HG02938 (cell line): Measurements from ENCODE around the gene CCSER2.
"Not testable (repeated sequence)": the region's sequence is repeated elsewhere in the genome, so short reads cannot be mapped to it uniquely, and the experiment has no call there.

Source experiments
- ATAC-seq: cut with Tn5 transposase; IDR thresholded peaks from one replicate; pipeline ENCODE4 v1.9.1; 2021; ENCODE audit warnings: mild to moderate bottlenecking, moderate library complexity; ENCODE audit not compliant: unreplicated experiment

Gene CCSER2

DNA sequence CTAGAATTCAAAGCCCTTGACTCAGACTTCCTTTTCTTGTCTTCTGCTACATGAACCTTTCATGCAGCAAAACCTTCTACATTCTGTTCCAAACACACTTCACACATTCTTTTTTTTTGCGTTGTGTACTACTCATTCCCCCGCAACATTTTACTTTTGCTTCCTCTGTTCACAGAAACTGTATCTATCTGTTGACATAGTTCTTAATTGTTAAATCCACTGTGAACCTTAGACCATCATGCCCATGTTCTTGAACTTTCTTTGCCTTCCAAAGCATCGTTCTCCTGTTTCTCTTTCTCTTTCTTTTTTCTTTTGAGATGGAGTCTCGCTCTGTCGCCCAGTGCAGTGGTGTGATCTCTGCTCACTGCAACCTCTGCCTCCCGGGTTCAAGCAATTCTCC lies 14.2 kb downstream of the CCSER2 start:
- ATAC-seq = no peak

- no peak for ATAC-seq
Observed at GRCh38 chr10:84343831-84344230, 15.4 kb downstream of the CCSER2 start.

- no peak for ATAC-seq
Observed at GRCh38 chr10:84344526-84344925, 16.1 kb downstream of the CCSER2 start.

GRCh38 chr10:84347575-84348002 lies 19.2 kb downstream of the CCSER2 start:
- ATAC-seq = not testable (repeated sequence)

DNA sequence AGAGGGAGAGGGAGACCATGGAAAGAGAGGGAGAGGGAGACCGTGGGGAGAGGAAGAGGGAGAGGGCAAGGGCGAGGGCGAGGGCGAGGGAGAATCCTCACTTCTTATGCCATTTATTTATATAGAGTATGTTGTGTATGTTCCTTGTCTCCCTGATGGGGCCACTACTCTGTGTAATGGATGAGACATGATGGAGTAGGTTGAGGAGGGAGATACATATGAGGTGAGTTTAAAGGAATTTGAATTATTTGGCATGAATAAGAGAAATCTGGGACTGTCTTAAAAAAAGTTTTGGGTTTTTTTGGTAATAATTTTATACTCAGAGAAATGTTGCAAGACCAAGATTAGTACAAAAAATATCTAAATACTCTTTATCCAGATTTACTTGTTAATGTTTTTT lies 20.1 kb downstream of the CCSER2 start:
- no peak for ATAC-seq

GRCh38 chr10:84348860-84349259 lies 20.5 kb downstream of the CCSER2 start:
- no peak for ATAC-seq

DNA sequence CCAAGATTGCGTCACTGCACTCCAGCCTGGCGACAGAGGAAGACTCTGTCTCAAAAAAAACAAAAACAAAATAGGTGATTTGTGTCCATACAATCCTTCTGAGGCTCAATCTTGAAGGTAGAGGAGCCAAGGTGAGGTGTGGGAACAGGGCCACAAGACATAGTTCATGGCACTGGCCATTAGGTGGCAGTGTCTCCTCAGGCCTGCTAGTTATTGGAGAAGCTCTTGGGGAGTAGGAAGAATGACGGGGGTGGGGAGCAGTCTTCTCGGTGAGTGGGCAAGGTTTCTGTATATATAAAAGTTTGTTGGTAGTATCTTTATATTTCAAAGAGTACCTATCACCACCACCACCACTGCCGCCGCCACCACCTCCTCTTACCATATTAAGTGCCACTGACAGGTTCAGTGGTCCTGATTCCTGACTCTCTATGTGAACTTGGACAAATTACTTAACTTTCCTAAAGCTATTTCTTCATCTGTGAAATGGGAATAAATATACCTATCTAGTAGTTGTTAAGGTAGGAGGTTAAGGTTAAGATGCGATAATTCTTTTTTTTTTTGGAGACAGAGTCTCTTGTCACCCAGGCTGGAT lies 24.0 kb downstream of the CCSER2 start:
- ATAC-seq = peak; percentile 97

- ATAC-seq = no peak
Observed at GRCh38 chr10:84353052-84353803, 24.8 kb downstream of the CCSER2 start.

- no peak for ATAC-seq
Observed at GRCh38 chr10:84354623-84355022, 26.2 kb downstream of the CCSER2 start.

- no peak for ATAC-seq
Observed at GRCh38 chr10:84355106-84355505, 26.7 kb downstream of the CCSER2 start.

DNA sequence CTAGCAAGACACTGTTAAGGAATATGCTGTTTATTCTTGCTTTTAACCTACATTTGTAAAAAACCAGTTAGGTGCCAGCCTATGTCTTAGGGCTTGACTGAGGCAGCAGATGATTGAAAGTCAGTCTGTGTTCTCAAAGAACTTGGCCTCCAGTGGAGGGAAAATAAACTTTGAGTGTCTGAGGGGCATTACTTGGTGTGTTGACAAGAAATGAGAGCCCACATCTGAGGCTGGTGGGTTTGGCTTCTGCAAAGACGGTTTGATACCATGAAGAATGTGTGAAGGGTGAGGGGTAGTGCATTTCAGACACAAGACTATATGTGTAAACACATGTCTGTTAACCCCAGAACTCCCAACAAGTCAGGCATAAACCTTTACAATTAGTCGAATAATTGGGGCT lies 28.5 kb downstream of the CCSER2 start:
- no peak for ATAC-seq

DNA sequence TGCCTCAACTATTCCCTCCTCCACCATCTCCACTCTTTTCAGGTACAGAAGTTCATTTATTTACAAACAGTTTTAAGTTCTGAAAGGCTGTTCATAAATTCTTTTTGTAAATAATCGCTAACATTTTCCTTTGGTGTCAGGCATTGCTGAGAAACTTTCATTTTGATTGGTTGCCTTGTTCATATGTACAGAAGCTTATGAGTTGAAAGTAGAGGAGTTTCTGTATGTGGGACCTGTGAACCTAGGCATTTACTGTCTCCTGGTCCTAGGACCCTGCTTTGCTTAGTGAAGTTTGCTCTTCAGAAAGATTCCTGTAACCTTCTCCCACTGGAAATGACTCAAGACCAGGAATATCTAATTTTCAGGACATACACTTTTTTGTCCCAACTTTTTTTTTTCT lies 30.4 kb downstream of the CCSER2 start:
- no peak for ATAC-seq

DNA sequence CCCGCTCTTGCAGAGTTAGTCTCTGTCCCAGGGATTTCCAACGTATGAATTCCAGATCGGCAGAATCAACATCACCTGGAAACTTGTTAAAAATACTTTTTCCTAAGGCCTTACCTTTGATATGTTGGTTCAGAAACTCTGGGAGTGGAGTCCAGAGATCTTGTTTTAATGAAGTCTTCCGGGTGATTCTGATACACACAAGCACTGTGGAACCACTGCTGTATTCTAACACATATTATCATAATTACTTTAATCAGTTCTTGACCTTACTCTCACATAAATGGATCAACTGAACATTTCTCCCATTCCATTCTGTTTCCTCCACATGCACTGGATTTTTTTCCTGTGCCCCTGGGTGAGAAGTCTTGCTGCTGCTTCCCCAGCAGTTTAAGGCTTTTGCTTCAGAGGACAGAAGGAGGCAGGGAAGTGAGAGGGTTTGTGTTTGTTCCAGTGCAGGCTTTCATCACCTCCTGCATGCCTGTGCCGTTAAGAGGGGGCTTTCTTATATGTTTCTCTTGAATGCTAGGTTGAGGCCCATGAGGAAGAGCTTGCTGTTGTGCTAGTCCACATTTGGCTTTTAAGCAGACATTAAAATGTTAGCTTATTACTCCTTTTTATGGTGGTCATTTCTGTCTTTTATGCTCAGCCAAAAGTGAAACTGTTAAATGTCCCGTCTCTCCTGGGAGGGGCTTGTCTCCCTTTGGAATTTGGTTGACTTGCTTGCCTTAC lies 32.4 kb downstream of the CCSER2 start:
- ATAC-seq = no peak

- ATAC-seq = no peak
Observed at GRCh38 chr10:84365335-84365881, 37.0 kb downstream of the CCSER2 start.

- no peak for ATAC-seq
Observed at GRCh38 chr10:84366041-84366440, 37.7 kb downstream of the CCSER2 start.

GRCh38 chr10:84367256-84367655 lies 38.9 kb downstream of the CCSER2 start:
- no peak for ATAC-seq

- no peak for ATAC-seq
Observed at GRCh38 chr10:84368828-84369227, 40.4 kb downstream of the CCSER2 start.

GRCh38 chr10:84370283-84370682 lies 41.9 kb downstream of the CCSER2 start:
- no peak for ATAC-seq

- ATAC-seq = no peak
Observed at GRCh38 chr10:84371944-84372343, 43.6 kb downstream of the CCSER2 start.

GRCh38 chr10:84373000-84373399 lies 44.6 kb downstream of the CCSER2 start:
- ATAC-seq = no peak

DNA sequence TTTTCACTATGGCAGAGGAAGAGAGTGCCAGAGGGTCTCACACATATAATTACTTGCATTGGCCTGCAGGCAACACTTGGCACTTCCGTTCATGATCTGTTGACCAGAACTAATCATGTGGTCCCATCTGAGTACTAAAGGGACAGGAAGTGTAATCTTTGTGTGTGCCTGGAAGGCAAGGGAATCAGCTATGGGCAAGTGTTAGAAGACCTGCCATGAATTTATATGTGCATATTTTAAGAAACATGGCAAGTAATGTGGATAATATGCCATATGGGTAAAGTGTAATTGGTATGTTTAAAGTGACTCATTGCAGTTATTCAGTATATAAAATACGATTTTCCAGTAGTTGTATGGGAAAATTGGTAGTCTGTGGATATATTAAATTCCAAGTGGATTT lies 46.1 kb downstream of the CCSER2 start:
- no peak for ATAC-seq

GRCh38 chr10:84375011-84375410 lies 46.6 kb downstream of the CCSER2 start:
- ATAC-seq = peak; percentile 79
